KG1 (cell line): ENCODE data around the gene MCRIP2.

Source experiments
- DNase-seq: peaks from one replicate; lab custom pipeline; 2025; lab: John Stamatoyannopoulos, UW

Gene MCRIP2

GRCh38 chr16:648781-649589 is 7.4 kb downstream of the MCRIP2 start, which contains the start of gene WDR90:
WDR90 (plus strand) TSS chr16:649365; CDS start chr16:649417, 52 bp downstream.
- peak; percentile 84 for DNase-seq

GRCh38 chr16:649631-650030 is 8.0 kb downstream of the MCRIP2 start:
- DNase-seq: no peak

- no peak for DNase-seq
Observed at GRCh38 chr16:651844-652243, 10.2 kb downstream of the MCRIP2 start.

GRCh38 chr16:652454-653305 is 11.1 kb downstream of the MCRIP2 start:
- no peak for DNase-seq

DNA sequence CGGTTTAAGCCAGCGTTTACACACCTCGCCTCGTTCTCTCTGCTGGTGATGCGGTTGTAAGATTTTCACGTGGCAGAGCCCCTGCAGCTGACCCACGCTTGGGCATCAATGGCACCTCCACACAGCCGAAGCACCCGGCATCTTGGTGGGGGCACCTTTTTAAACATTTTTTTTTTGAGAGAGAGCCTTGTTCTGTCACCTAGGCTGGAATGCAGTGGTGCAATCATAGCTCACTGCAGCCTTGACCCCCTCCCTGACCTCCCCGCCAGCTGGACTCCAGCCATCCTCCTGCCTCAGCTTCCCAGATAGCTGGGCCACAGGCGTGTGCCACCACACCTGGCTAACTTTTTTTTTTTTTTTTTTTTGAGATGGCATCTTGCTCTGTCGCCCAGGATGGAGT is 12.4 kb downstream of the MCRIP2 start:
- DNase-seq: no peak

GRCh38 chr16:657487-657886 is 15.9 kb downstream of the MCRIP2 start:
- DNase-seq: no peak

DNA sequence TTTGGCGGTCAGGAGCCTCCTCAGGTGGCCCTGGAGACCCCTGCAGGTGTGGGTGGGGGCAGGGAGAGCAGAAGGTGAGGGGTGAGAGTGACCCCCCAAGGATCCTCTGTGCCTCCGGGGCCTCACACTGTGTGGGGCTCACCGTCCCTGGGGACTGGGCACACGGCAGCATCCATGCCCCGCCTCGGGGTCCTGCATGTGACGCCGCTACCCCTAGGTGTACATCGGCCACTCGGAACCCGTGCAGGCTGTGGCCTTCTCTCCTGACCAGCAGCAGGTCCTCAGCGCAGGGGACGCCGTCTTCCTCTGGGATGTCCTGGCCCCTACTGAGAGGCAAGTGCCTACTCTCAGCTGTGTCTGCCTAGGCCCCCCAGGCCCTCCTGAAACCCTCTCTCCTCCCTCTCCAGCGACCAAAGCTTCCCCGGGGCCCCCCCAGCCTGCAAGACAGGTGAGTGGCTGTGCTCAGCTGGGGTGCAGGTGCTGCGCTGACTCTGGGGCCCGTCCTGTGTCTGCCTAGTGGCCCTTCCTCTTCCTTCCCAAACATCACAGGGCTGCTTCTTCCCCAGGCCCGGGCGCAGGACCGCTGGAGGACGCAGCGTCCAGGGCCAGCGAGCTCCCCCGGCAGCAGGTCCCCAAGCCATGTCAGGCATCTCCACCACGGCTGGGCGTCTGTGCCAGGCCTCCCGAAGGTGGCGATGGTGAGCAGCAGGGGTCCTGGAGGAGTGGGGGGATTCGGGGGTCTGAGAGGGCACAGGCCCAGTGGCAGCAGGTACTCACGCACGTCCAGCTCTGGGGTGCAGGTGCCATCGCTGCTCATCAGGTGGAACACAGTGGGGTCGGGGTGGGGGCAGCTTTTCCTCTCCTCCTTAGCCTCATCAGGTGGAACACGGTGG is 17.3 kb downstream of the MCRIP2 start:
- DNase-seq: no peak

- no peak for DNase-seq
Observed at GRCh38 chr16:659618-660017, 18.0 kb downstream of the MCRIP2 start.

GRCh38 chr16:660132-660458 is 18.5 kb downstream of the MCRIP2 start:
- no peak for DNase-seq

DNA sequence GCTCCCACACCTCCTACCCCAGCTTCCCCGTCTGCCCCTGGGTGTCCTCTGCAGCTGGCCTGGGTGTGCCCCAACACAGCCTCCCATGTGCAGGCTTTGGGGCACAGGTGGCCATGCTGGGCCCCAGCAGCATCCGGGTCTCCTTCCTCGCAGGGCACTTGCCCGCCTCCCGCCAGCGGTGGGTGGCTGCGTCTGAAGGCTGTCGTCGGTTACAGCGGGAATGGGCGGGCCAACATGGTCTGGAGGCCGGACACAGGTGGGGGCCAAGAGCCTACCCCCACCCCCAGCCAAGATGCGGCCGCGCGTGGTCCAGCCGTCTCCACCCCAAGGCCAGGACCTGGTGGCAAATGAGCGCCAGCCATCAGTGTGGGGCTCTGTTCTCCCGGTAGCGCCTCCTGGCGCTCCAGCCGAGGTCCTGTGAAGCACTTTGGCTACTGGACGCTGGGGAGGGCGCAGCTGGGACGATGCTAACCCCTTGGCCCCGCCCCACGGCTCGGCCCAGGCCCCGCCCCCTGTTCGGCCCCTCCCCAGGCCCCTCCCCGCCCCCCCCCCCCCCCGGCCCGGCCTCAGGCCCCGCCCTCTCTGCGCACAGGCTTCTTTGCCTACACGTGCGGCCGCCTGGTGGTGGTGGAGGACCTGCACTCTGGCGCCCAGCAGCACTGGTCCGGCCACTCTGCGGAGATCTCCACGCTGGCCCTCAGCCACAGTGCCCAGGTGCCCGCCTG is 19.0 kb downstream of the MCRIP2 start:
- no peak for DNase-seq

DNA sequence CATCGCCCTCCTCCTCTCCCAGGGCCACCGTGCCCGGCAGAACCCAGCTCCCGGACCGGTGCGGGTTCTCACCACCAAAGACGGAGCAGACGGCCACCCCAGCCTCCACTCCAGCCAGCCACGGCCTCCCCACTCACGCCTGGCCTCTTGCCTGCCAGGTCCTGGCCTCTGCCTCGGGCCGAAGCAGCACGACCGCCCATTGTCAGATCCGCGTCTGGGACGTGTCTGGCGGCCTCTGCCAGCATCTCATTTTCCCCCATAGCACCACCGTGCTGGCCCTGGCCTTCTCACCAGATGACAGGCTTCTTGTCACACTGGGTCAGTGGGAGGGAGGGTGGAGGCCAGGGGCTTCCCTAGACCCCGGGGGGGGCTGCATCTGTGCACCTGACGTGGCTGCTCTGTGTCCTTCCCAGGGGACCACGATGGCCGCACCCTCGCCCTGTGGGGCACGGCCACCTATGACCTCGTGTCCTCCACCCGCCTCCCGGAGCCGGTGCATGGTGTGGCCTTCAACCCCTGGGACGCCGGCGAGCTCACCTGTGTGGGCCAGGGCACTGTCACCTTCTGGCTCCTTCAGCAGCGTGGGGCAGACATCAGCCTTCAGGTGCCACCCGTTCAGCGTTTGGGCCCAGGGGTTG is 19.7 kb downstream of the MCRIP2 start:
- DNase-seq: no peak

DNA sequence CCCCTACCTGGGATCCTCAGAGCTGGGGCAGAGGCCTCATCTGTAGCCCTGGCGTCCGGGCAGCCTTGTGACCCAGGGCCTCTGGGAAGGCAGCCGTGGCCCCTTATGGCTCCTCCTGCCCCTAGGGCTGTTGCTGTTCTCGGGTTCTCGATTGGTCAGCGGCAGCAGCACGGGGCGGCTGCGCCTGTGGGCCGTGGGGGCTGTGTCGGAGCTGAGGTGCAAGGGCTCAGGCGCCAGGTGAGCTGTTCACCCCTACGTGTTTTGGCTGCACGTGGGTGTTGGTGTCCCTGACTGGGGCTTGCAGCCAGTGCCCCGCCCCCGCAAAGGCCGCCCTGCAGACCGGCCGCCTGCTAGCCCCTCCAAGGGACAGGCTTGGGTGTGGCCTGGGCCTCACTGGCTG is 20.5 kb downstream of the MCRIP2 start:
- no peak for DNase-seq

DNA sequence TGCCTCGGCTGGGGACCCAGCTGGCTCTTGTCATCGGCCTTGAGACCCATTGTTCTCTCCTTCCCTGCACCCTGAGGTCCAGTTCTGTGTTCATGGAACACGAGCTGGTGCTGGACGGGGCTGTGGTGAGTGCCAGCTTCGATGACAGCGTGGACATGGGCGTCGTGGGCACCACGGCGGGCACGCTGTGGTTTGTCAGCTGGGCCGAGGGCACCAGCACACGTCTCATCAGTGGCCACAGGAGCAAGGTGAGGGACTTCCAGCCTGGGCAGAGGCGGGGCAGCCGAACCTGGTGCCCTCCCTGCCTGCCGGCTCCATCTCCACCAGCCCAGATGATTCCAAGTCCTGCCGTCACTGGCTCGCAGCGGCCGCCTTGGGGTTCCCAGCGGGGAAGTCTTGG is 21.0 kb downstream of the MCRIP2 start:
- no peak for DNase-seq

- no peak for DNase-seq
Observed at GRCh38 chr16:666572-666971, 24.9 kb downstream of the MCRIP2 start.

- DNase-seq: no peak
Observed at GRCh38 chr16:667113-667779, 25.6 kb downstream of the MCRIP2 start.

GRCh38 chr16:667780-668518 is 26.3 kb downstream of the MCRIP2 start, which contains the start of gene RHOT2:
RHOT2 (plus strand) TSS chr16:668132; CDS start chr16:668200, 68 bp downstream.
- DNase-seq: peak; percentile 85

- peak; percentile 8 for DNase-seq
Observed at GRCh38 chr16:668519-669171, 27.0 kb downstream of the MCRIP2 start.

DNA sequence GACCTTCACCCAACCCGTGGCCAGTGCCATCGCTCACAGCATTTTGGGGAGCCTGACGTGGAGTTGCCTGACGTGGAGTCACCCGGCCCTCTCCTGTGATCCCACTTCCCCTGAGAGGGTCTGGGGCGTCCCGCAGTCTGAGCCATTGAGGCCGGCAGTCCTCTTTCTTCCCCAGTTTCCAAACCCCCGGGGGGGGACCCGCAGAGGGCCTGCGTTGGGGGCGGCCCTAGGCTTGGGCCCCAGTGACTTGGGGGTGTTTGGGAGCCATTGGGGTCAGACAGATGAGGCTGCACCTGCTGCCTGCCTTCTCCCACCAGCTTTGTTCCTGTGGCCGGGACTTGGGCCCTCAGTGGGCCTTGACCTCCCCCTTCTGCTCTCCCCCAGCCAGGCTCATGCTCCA is 28.0 kb downstream of the MCRIP2 start:
- DNase-seq: no peak
